ENCODE data around the gene ACR.
"Not testable (repeated sequence)": the region's sequence is repeated elsewhere in the genome, so short reads cannot be mapped to it uniquely, and the experiment has no call there.

DNA sequence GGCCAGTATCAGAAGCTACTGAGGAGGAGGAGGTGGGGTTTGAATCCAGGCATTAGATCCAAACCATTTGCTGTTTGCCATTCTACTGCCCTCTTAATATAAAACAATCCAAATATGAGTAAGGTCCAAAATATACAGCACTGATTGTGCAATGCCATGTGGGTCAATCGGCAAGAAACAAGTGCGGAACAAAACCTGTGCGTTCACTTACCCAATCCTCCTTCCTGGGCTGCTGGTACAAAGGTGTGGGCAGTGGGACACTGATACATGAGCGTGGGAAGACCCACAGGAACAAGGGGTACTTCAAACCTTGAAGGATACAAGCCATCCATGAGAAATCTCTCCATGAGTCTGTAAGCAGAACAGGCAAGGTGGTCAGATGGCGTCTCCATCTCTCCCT lies 39.6 kb downstream of the ACR start:
- TF ChIP-seq, protein P1, sequence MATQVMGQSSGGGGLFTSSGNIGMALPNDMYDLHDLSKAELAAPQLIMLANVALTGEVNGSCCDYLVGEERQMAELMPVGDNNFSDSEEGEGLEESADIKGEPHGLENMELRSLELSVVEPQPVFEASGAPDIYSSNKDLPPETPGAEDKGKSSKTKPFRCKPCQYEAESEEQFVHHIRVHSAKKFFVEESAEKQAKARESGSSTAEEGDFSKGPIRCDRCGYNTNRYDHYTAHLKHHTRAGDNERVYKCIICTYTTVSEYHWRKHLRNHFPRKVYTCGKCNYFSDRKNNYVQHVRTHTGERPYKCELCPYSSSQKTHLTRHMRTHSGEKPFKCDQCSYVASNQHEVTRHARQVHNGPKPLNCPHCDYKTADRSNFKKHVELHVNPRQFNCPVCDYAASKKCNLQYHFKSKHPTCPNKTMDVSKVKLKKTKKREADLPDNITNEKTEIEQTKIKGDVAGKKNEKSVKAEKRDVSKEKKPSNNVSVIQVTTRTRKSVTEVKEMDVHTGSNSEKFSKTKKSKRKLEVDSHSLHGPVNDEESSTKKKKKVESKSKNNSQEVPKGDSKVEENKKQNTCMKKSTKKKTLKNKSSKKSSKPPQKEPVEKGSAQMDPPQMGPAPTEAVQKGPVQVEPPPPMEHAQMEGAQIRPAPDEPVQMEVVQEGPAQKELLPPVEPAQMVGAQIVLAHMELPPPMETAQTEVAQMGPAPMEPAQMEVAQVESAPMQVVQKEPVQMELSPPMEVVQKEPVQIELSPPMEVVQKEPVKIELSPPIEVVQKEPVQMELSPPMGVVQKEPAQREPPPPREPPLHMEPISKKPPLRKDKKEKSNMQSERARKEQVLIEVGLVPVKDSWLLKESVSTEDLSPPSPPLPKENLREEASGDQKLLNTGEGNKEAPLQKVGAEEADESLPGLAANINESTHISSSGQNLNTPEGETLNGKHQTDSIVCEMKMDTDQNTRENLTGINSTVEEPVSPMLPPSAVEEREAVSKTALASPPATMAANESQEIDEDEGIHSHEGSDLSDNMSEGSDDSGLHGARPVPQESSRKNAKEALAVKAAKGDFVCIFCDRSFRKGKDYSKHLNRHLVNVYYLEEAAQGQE (IDR thresholded peaks at IDR 0.05; ENCODE audit: insufficient read depth in 1 of 2, low read depth in 2 of 2, low read length in 1 of 2), result not testable (repeated sequence)
- TF ChIP-seq, protein P2, sequence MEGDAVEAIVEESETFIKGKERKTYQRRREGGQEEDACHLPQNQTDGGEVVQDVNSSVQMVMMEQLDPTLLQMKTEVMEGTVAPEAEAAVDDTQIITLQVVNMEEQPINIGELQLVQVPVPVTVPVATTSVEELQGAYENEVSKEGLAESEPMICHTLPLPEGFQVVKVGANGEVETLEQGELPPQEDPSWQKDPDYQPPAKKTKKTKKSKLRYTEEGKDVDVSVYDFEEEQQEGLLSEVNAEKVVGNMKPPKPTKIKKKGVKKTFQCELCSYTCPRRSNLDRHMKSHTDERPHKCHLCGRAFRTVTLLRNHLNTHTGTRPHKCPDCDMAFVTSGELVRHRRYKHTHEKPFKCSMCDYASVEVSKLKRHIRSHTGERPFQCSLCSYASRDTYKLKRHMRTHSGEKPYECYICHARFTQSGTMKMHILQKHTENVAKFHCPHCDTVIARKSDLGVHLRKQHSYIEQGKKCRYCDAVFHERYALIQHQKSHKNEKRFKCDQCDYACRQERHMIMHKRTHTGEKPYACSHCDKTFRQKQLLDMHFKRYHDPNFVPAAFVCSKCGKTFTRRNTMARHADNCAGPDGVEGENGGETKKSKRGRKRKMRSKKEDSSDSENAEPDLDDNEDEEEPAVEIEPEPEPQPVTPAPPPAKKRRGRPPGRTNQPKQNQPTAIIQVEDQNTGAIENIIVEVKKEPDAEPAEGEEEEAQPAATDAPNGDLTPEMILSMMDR (IDR thresholded peaks at IDR 0.05), result not testable (repeated sequence)
- TF ChIP-seq POLR2AphosphoS5 (IDR thresholded peaks at IDR 0.05; ENCODE audit: low read depth, low read length), result not testable (repeated sequence)

All from Panc1 (cell line).